Endothelial cell (in vitro differentiated cells): ENCODE data around the gene ALS2CL. TPM values are rescaled to one million over a fixed set of nuclear protein-coding genes. Genes with fewer than 3 reads are reported as not detected.

Experiments used
- DNase-seq: peaks from one replicate; pipeline ENCODE4 v3.0.0; 2021; ENCODE audit warnings: low spot score
- H3K27ac Mint-ChIP-seq: one replicate; pipeline ENCODE4 v1.8.0; 2021; ENCODE audit warnings: mixed read lengths, inconsistent platforms; ENCODE audit not compliant: unreplicated experiment
- H3K27me3 Mint-ChIP-seq: one replicate; pipeline ENCODE4 v1.8.0; 2021; ENCODE audit warnings: mild to moderate bottlenecking, moderate library complexity, mixed read lengths, inconsistent platforms; ENCODE audit not compliant: unreplicated experiment
- H3K36me3 Mint-ChIP-seq: one replicate; pipeline ENCODE4 v1.8.0; 2021; ENCODE audit warnings: mild to moderate bottlenecking, low read depth, mixed read lengths, inconsistent platforms; ENCODE audit not compliant: unreplicated experiment
- H3K4me1 Mint-ChIP-seq: one replicate; pipeline ENCODE4 v1.8.0; 2021; ENCODE audit warnings: mild to moderate bottlenecking, mixed read lengths, inconsistent platforms; ENCODE audit not compliant: unreplicated experiment
- H3K4me3 Mint-ChIP-seq: one replicate; pipeline ENCODE4 v1.8.0; 2021; ENCODE audit warnings: mild to moderate bottlenecking, mixed read lengths, inconsistent platforms; ENCODE audit not compliant: unreplicated experiment
- H3K9me3 Mint-ChIP-seq: one replicate; pipeline ENCODE4 v1.8.0; 2021; ENCODE audit warnings: mixed read lengths, inconsistent platforms; ENCODE audit not compliant: unreplicated experiment
- total RNA-seq: library from RNA; stranded (reverse); fragmentation: NEBNext Ultra II Directional; extraction: Animal tissue kit (Norgen Biotek cat#: 25700); gene quantifications from one replicate; pipeline ENCODE4 v1.2.1, GENCODE V29; 2021; ENCODE audit not compliant: unreplicated experiment
- TF ChIP-seq, protein P1 (sequence below): fragments of 200-600 bp; sonication (generic); IDR thresholded peaks from one replicate; pipeline ENCODE4 v1.5.0; 2021; ENCODE audit warnings: antibody characterized with exemption; ENCODE audit not compliant: unreplicated experiment

ALS2CL gene
- total RNA-seq, 1 donor from 2014 or later = 5.6 TPM

DNA sequence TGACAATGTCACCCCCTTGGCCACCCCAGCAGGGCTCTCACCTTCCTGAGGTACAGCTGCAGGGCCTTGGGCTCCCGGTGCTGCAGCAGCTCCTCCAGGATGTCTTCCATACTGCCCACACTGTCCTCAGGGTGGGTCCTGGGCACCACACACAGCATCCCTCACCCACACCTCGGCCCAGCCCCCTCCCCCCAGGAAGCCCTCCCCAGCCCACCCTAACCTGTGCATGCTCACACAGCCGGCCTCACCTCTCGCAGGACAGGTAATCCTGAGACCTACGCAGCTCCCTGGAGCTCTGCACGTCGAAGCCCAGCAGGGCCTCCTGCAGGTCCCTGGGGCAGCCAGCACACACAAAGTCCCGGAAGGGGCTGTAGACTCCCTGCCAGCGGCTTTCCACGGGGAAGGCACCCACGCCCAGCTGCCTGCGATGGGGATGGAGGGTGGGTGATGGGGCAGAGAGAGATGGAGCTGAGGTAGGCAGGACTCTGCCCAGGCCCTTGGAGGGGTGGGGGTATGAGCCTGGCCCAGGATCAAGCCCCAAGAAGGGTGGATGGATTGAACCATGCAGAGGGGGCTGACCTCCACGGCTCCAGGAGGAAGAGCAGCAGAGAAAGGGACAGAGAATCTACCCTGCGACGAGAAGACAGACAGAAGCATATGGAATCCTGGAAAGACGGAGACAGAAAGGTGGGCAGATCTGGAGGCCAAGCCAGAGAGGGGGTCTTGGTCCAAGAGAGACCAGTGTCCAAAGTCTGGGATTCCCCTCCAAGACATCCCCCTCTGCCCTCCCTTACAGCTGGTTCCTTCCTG, 16.7 kb downstream of the ALS2CL start:
- H3K36me3 Mint-ChIP-seq = peaks cover 4% of the 10 kb centered on the region
- DNase-seq = no peak
- H3K9me3 Mint-ChIP-seq = no peaks in the 10 kb centered on the region
- H3K27me3 Mint-ChIP-seq = peaks cover 7% of the 10 kb centered on the region
- TF ChIP-seq, protein P1, sequence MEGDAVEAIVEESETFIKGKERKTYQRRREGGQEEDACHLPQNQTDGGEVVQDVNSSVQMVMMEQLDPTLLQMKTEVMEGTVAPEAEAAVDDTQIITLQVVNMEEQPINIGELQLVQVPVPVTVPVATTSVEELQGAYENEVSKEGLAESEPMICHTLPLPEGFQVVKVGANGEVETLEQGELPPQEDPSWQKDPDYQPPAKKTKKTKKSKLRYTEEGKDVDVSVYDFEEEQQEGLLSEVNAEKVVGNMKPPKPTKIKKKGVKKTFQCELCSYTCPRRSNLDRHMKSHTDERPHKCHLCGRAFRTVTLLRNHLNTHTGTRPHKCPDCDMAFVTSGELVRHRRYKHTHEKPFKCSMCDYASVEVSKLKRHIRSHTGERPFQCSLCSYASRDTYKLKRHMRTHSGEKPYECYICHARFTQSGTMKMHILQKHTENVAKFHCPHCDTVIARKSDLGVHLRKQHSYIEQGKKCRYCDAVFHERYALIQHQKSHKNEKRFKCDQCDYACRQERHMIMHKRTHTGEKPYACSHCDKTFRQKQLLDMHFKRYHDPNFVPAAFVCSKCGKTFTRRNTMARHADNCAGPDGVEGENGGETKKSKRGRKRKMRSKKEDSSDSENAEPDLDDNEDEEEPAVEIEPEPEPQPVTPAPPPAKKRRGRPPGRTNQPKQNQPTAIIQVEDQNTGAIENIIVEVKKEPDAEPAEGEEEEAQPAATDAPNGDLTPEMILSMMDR = no peak
- no peaks in the 10 kb centered on the region for H3K4me1 Mint-ChIP-seq
- H3K4me3 Mint-ChIP-seq = no peak overlapping the region
- H3K27ac Mint-ChIP-seq = no peak overlapping the region

DNA sequence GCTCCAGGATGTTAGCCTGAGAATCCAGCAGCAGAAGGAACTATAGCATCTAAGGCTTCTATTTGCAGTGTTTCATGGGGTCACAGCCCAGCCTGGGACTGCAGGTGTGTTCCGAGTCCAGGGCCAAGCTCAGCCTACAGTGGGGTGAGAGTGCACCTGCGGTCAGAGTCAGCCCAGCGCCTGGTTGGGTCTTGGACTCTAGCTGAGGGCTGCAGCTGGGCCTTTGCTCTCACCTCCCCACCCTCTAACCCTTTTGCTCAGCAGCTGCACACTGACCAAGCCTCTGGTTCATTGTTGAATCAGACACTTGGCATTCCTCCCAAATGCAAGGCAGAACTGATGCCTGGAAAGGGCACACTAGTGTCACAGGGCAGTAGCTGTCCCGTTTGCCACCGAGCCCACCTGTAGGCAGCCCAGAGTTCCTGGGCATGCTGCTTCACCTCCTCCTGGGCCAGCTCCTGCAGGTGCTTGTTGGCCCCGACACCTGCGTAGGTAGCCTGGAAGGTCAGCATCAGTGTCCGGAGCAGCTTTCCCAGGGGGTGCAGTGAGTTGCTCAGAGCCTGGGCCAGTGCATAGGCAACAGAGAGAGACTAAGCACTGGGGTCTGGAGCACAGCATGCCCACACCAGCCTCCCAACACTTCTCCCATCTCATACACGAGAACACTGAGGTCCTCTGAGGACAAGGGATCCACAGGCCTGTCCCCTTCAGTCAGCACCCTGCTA, 17.5 kb downstream of the ALS2CL start:
- TF ChIP-seq, protein P1 = no peak
- Mint-ChIP-seq H3K4me1 (no peaks in the 10 kb centered on the region), H3K27ac (no peak overlapping the region), H3K27me3 (peaks cover 7% of the 10 kb centered on the region), H3K4me3 (no peak overlapping the region), H3K36me3 (peaks cover 4% of the 10 kb centered on the region), H3K9me3 (no peaks in the 10 kb centered on the region)
- DNase-seq = no peak

DNA sequence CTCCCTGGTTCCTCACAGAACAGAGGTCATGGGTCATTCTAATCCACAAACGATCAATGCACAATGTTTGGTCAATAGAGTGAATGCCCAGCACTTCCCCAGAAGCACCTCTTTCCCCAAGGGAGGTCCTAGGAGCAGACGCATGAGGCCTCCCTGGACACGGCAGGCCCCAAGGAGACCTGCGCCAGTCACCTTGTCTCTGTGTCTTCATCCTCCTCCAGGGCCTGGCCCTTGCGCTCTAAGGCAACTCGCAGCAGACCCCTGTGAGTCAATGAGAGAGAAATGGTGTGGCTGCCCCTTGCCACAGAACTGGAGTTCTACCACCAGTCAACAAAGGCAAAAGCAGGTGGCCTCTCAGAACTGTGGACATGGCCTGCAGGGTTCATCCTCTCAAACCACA, 18.1 kb downstream of the ALS2CL start:
- TF ChIP-seq, protein P1 = no peak
- Mint-ChIP-seq H3K4me3 (no peak overlapping the region), H3K27me3 (peaks cover 7% of the 10 kb centered on the region), H3K9me3 (no peaks in the 10 kb centered on the region), H3K4me1 (no peaks in the 10 kb centered on the region), H3K27ac (no peak overlapping the region), H3K36me3 (peaks cover 4% of the 10 kb centered on the region)
- DNase-seq = no peak

DNA sequence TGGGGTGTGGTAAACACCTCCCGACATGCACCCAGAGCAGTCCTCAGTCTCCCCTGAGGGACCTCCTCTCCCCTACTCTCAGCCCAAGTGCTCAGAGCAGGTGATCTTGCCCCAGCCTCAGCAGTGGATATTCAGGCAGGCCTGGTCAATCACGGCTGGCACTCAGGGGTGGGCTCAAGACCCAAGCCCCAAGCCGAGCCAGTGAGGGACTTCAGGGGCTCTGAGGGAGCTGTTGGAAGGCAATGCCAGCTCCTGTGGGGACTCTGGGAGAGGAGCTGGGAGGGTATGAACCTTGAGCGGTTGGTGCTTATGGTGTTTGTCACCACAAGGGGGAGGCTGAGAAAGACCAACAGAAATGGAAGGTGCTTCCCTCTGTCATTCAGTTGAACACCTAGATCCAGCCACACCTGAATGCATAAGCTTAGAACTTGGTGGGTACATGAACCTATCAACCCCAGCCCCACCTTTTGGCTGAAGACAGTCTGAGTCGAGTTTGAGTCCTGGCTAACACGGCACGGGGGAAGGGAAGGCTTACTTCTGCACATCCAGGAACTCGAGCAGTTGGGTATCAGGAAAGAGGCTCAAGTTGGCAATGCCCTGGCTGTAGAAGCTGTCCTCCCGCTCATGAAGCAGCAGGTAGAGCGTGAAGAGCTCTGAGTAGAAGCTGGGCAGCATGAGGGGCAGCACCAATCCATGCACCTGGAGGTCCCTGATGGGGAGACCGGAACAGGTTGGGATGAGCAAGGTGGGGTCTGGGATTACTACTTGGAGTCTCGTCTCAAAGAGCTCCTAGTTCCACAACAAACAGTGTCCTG, 19.2 kb downstream of the ALS2CL start:
- Mint-ChIP-seq H3K36me3 (peaks cover 4% of the 10 kb centered on the region), H3K27ac (no peak overlapping the region), H3K9me3 (no peaks in the 10 kb centered on the region), H3K27me3 (peaks cover 7% of the 10 kb centered on the region), H3K4me1 (no peaks in the 10 kb centered on the region), H3K4me3 (no peak overlapping the region)
- TF ChIP-seq, protein P1 = peak; percentile 16
- no peak for DNase-seq
